OCI-LY7 (cell line): ENCODE measurements around the gene CCNDBP1. TPM values are rescaled to one million over a fixed set of nuclear protein-coding genes. Genes with fewer than 3 reads are reported as not detected.

ENCODE experiments used
- BruUV-seq: library from RNA; stranded (reverse); fragments of 400-500 nt; replicated peaks from 2 replicates; lab custom pipeline; 2021; lab: Mats Ljungman, UMichigan
- CTCF ChIA-PET: fragments of 300-600 bp; sonication (Branson Sonifier 250); formaldehyde crosslinking; loops from one replicate; lab custom pipeline; 2022; ENCODE audit warnings: antibody characterized with exemption; ENCODE audit not compliant: unreplicated experiment; lab: Charles Lee
- POLR2A ChIA-PET: fragments of 300-600 bp; sonication (Branson Sonifier 250); formaldehyde crosslinking; loops from one replicate; lab custom pipeline; 2022; ENCODE audit warnings: antibody characterized with exemption; lab: Charles Lee
- DNase-seq: peaks from one replicate; pipeline ENCODE4 v3.0.0-alpha.2; 2015; ENCODE audit warnings: low spot score
- H2AFZ ChIP-seq: fragments of 200-600 bp; sonication (generic), shearing (Covaris generic); 2 replicates; pipeline ENCODE4 v1.6.1; 2014; ENCODE audit warnings: mild to moderate bottlenecking, antibody characterized with exemption, low read length, moderate library complexity
- H3K27ac ChIP-seq: fragments of 200-600 bp; sonication (generic); 2 replicates; pipeline ENCODE4 v1.5.1; 2014; ENCODE audit warnings: mixed run types, low read depth, mild to moderate bottlenecking, moderate library complexity, low read length, inconsistent platforms; ENCODE audit not compliant: poor library complexity, severe bottlenecking
- H3K36me3 ChIP-seq: fragments of 200-600 bp; sonication (generic); 2 replicates; pipeline ENCODE4 v1.6.1; 2014; ENCODE audit warnings: mild to moderate bottlenecking, antibody characterized with exemption, low read length, moderate library complexity, mixed read lengths; ENCODE audit not compliant: insufficient read depth
- H3K4me1 ChIP-seq: fragments of 200-600 bp; sonication (generic); 2 replicates; pipeline ENCODE4 v1.5.1; 2014; ENCODE audit warnings: mild to moderate bottlenecking, low read length; ENCODE audit not compliant: insufficient read depth, poor library complexity, severe bottlenecking
- H3K4me2 ChIP-seq: fragments of 200-600 bp; sonication (generic); 2 replicates; pipeline ENCODE4 v1.6.1; 2014; ENCODE audit warnings: mild to moderate bottlenecking, low read length
- H3K4me3 ChIP-seq: fragments of 200-600 bp; sonication (generic); 2 replicates; pipeline ENCODE4 v1.5.1; 2014; ENCODE audit warnings: mild to moderate bottlenecking, low read depth, low read length; ENCODE audit not compliant: poor library complexity, severe bottlenecking
- H3K79me2 ChIP-seq: fragments of 200-600 bp; sonication (generic); 2 replicates; pipeline ENCODE4 v1.6.1; 2016; ENCODE audit warnings: low read depth, mild to moderate bottlenecking, low read length, moderate library complexity, mixed read lengths; ENCODE audit not compliant: insufficient read depth
- H3K9me2 ChIP-seq: fragments of 200-600 bp; sonication (generic); 2 replicates; pipeline ENCODE4 v1.6.1; 2016; ENCODE audit warnings: mild to moderate bottlenecking, low read length, mixed read lengths; ENCODE audit not compliant: insufficient read depth
- H3K9me3 ChIP-seq: fragments of 200-600 bp; sonication (generic); 2 replicates; pipeline ENCODE4 v1.6.1; 2014; ENCODE audit warnings: mild to moderate bottlenecking, mixed run types, low read length, mixed read lengths
- H4K20me1 ChIP-seq: fragments of 200-600 bp; sonication (generic); 2 replicates; pipeline ENCODE4 v1.6.1; 2014; ENCODE audit warnings: mild to moderate bottlenecking, antibody characterized with exemption, low read length, moderate library complexity, mixed read lengths; ENCODE audit not compliant: insufficient read depth
- CTCF ChIP-seq: fragments of 200-600 bp; sonication (generic); conservative IDR thresholded peaks from 2 replicates; pipeline ENCODE4 v1.5.1; 2014; ENCODE audit warnings: mild to moderate bottlenecking, antibody characterized with exemption, low read length, moderate library complexity, mixed read lengths
- EZH2phosphoT487 ChIP-seq: fragments of 200-600 bp; sonication (generic); IDR thresholded peaks from 2 replicates; pipeline ENCODE4 v1.6.1; 2018; ENCODE audit warnings: low read depth, borderline replicate concordance, mild to moderate bottlenecking, mixed run types, antibody characterized with exemption, low read length, moderate library complexity, mixed read lengths
- intact Hi-C: fragments of 100-400 bp; cut with micrococcal nuclease; formaldehyde crosslinking; loops from one replicate; pipeline ENCODE4 v1.10.0; 2022; ENCODE audit not compliant: unreplicated experiment
- total RNA-seq, 2 experiments: library from RNA; depleted of rRNA in 1 of 2; stranded (reverse); fragments of >200 nt in 1 of 2; shearing (Covaris generic) in 1 of 2; gene quantifications; 2 replicates each; pipeline ENCODE4 v1.2.3, GENCODE V29; 2014 to 2022

Gene CCNDBP1
- total RNA-seq, 2 experiments from 2014 or later: 53.1 to 56.0 TPM

DNA sequence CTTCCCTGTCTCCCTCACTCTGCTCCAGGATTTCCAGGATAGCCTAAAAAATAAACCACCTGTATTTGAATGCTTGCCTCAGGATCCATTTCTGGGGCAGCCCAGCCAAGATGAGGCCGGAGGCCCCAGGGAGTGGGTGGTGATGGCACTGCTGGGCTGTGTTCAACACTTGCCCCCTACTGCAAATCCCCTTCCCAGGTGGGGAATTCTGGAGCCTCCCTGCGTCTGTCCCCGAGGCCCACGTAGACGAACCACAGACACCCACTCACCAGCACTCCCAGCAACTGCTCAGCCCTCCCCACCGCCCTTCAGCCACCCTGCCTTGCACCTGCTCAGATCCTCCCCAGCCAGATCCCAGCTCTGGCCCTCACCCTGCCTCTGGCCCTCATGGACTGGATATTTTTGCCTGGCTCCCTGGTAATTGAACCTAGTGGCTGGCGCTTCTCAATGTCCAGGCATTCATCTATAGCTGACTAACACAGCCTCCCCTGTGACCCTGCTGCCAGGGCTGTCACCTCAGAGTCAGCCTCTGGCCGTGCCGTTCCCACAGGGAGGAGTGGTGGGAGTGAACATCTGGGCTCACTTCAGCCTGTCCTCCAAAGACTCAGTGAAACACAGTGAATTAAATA, 52.8 kb downstream of the CCNDBP1 start:
- Histone ChIP-seq H3K27ac (no peak overlapping the region), H4K20me1 (no peaks in the 10 kb centered on the region), H3K4me2 (no peak overlapping the region), H3K9me2 (no peaks in the 10 kb centered on the region), H3K4me3 (no peak overlapping the region), H3K79me2 (no peaks in the 10 kb centered on the region), H2AFZ (no peak overlapping the region), H3K9me3 (no peaks in the 10 kb centered on the region), H3K36me3 (no peaks in the 10 kb centered on the region), H3K4me1 (no peaks in the 10 kb centered on the region)
- TF ChIP-seq EZH2phosphoT487: no peak
- no peak for TF ChIP-seq CTCF
- CTCF ChIA-PET: no interaction called here
- POLR2A ChIA-PET: no interaction called here
- no peak for DNase-seq
- no TSS peak for BruUV-seq
- intact Hi-C loops: no loop called here

GRCh38 chr15:43238671-43239131, 53.5 kb downstream of the CCNDBP1 start:
- DNase-seq: no peak
- Histone ChIP-seq H3K9me3 (no peaks in the 10 kb centered on the region), H3K4me2 (no peak overlapping the region), H3K27ac (no peak overlapping the region), H3K79me2 (no peaks in the 10 kb centered on the region), H3K4me3 (no peak overlapping the region), H2AFZ (no peak overlapping the region), H3K4me1 (no peaks in the 10 kb centered on the region), H4K20me1 (no peaks in the 10 kb centered on the region), H3K9me2 (no peaks in the 10 kb centered on the region), H3K36me3 (no peaks in the 10 kb centered on the region)
- POLR2A ChIA-PET: interaction anchor here (0.9 kb wide), 1 partner anchor 9 kb away, joined by 3 read pairs; no protein-coding TSS in a partner anchor
- TF ChIP-seq EZH2phosphoT487: no peak
- TF ChIP-seq CTCF: no peak
- intact Hi-C loops: no loop called here
- BruUV-seq: no TSS peak
- CTCF ChIA-PET: no interaction called here
